ENCODE data around the gene KSR1. TPM values are rescaled to one million over a fixed set of nuclear protein-coding genes. Genes with fewer than 3 reads are reported as not detected.

The KSR1 gene
- total RNA-seq, 1 donor from 2014 or later, result 60.6 TPM

- Mint-ChIP-seq H3K27me3 (ENCODE audit: low read depth) (no peaks in the 10 kb centered on the region), H3K36me3 (ENCODE audit: low read depth) (peaks cover 44% of the 10 kb centered on the region), H3K27ac (ENCODE audit: unreplicated experiment) (no peak overlapping the region), H3K9me3 (ENCODE audit: low read depth) (no peaks in the 10 kb centered on the region), H3K4me3 (ENCODE audit: unreplicated experiment) (no peak overlapping the region), H3K4me1 (ENCODE audit: low read depth) (peaks cover 22% of the 10 kb centered on the region)
- TF ChIP-seq CTCF (IDR thresholded peaks at IDR 0.05), result no peak
- DNase-seq (ENCODE audit: low spot score), result no peak
Measured at GRCh38 chr17:27591986-27592385, 135.7 kb downstream of the KSR1 start.

- no peak for DNase-seq (ENCODE audit: low spot score)
- H3K36me3 Mint-ChIP-seq (ENCODE audit: low read depth), result peaks cover 42% of the 10 kb centered on the region
- H3K9me3 Mint-ChIP-seq (ENCODE audit: low read depth), result no peaks in the 10 kb centered on the region
Measured at GRCh38 chr17:27593232-27593856, 137.1 kb downstream of the KSR1 start.

GRCh38 chr17:27593857-27594255 is 137.6 kb downstream of the KSR1 start:
- Mint-ChIP-seq H3K4me1 (ENCODE audit: low read depth) (peaks cover 17% of the 10 kb centered on the region), H3K36me3 (ENCODE audit: low read depth) (peaks cover 40% of the 10 kb centered on the region), H3K4me3 (ENCODE audit: unreplicated experiment) (no peak overlapping the region), H3K27ac (ENCODE audit: unreplicated experiment) (no peak overlapping the region), H3K9me3 (ENCODE audit: low read depth) (no peaks in the 10 kb centered on the region), H3K27me3 (ENCODE audit: low read depth) (no peaks in the 10 kb centered on the region)
- DNase-seq (ENCODE audit: low spot score), result no peak
- no peak for TF ChIP-seq CTCF (IDR thresholded peaks at IDR 0.05)

More at GRCh38 chr17:27593232-27593856, 137.1 kb downstream of the KSR1 start:
- Mint-ChIP-seq H3K4me1 (ENCODE audit: low read depth) (peaks cover 17% of the 10 kb centered on the region), H3K4me3 (ENCODE audit: unreplicated experiment) (no peak overlapping the region), H3K27ac (ENCODE audit: unreplicated experiment) (no peak overlapping the region), H3K27me3 (ENCODE audit: low read depth) (no peaks in the 10 kb centered on the region)
- no peak for TF ChIP-seq CTCF (IDR thresholded peaks at IDR 0.05)

- H3K9me3 Mint-ChIP-seq (ENCODE audit: low read depth), result no peaks in the 10 kb centered on the region
- H3K27me3 Mint-ChIP-seq (ENCODE audit: low read depth), result no peaks in the 10 kb centered on the region
- peaks cover 35% of the 10 kb centered on the region for H3K36me3 Mint-ChIP-seq (ENCODE audit: low read depth)
- TF ChIP-seq CTCF (IDR thresholded peaks at IDR 0.05), result no peak
- no peak overlapping the region for H3K27ac Mint-ChIP-seq (ENCODE audit: unreplicated experiment)
- no peak overlapping the region for H3K4me3 Mint-ChIP-seq (ENCODE audit: unreplicated experiment)
- DNase-seq (ENCODE audit: low spot score), result no peak
- peaks cover 13% of the 10 kb centered on the region for H3K4me1 Mint-ChIP-seq (ENCODE audit: low read depth)
Measured at GRCh38 chr17:27595208-27595607, 139.0 kb downstream of the KSR1 start.

GRCh38 chr17:27596096-27596495 is 139.8 kb downstream of the KSR1 start:
- H3K4me3 Mint-ChIP-seq (ENCODE audit: unreplicated experiment), result no peak overlapping the region
- H3K36me3 Mint-ChIP-seq (ENCODE audit: low read depth), result peaks cover 32% of the 10 kb centered on the region
- H3K9me3 Mint-ChIP-seq (ENCODE audit: low read depth), result no peaks in the 10 kb centered on the region
- no peak for TF ChIP-seq CTCF (IDR thresholded peaks at IDR 0.05)
- peaks cover 11% of the 10 kb centered on the region for H3K4me1 Mint-ChIP-seq (ENCODE audit: low read depth)
- no peak for DNase-seq (ENCODE audit: low spot score)
- no peak overlapping the region for H3K27ac Mint-ChIP-seq (ENCODE audit: unreplicated experiment)
- no peaks in the 10 kb centered on the region for H3K27me3 Mint-ChIP-seq (ENCODE audit: low read depth)
